K562 (cell line): ENCODE data around the gene MBD4. TPM values are rescaled to one million over a fixed set of nuclear protein-coding genes. Genes with fewer than 3 reads are reported as not detected.

Experiments used
- DPF2 ChIP-seq: fragments of 450-650 bp; IDR thresholded peaks from 2 replicates; pipeline ENCODE4 v1.6.1; 2016
- JUND ChIP-seq, 2 experiments: IDR thresholded peaks; 2 replicates in 1 of 2; 3 replicates in 1 of 2; pipeline ENCODE4 v1.6.1; 2011; ENCODE audit warnings: borderline replicate concordance in 2 of 2, low read depth in 2 of 2, low read length in 2 of 2, improper control_type of control experiment in 1 of 2, missing biosample characterization in 1 of 2, missing genetic modification characterization in 1 of 2, missing genetic modification reagents in 1 of 2
- NCOA2 ChIP-seq, 2 experiments: fragments of 450-650 bp; IDR thresholded peaks; 2 replicates each; pipeline ENCODE4 v1.6.1; 2018; ENCODE audit warnings: mild to moderate bottlenecking in 2 of 2, moderate library complexity in 1 of 2; ENCODE audit not compliant: partially characterized antibody in 2 of 2
- PREB ChIP-seq: sonication (generic); formaldehyde crosslinking; IDR thresholded peaks from 2 replicates; pipeline ENCODE4 v1.8.1; 2023; ENCODE audit warnings: mild to moderate bottlenecking, missing genetic modification reagents
- TAF7 ChIP-seq: fragments of 450-650 bp; IDR thresholded peaks from 2 replicates; pipeline ENCODE4 v1.6.1; 2016; ENCODE audit warnings: missing genetic modification characterization, missing compliant biosample characterization
- ZBTB8A ChIP-seq: fragments of 450-650 bp; IDR thresholded peaks from 2 replicates; pipeline ENCODE4 v1.6.1; 2018; ENCODE audit warnings: mild to moderate bottlenecking, moderate library complexity; ENCODE audit not compliant: partially characterized antibody
- ZNF696 ChIP-seq: fragments of 250-450 bp; sonication (Bioruptor Pico); conservative IDR thresholded peaks from 2 replicates; pipeline ENCODE4 v1.4.0; 2020; ENCODE audit warnings: mild to moderate bottlenecking, moderate library complexity
- ZNF717 ChIP-seq: fragments of 250-450 bp; sonication (Bioruptor Pico); IDR thresholded peaks from 2 replicates; pipeline ENCODE4 v1.5.0; 2021
- ZSCAN32 ChIP-seq: fragments of 450-650 bp; formaldehyde crosslinking; IDR thresholded peaks from 2 replicates; pipeline ENCODE4 v1.4.0; 2020; ENCODE audit warnings: mild to moderate bottlenecking, moderate library complexity
- polyA plus RNA-seq, 8 experiments: library from polyadenylated mRNA; depleted of rRNA in 4 of 8; stranded (reverse) in 5 of 8; unstranded in 3 of 8; fragments of >200 nt; fragmentation: Nextera tagmentation in 2 of 8; fragmentation: Illumina TruSeq in 1 of 8; extraction: Ambion mirVana in 2 of 8; extraction: Trizol in 1 of 8; gene quantifications; 2 replicates each; pipeline versions ENCODE4 v1.2.1 to v1.2.3, GENCODE V29; 2011 to 2014; ENCODE audit warnings: inconsistent platforms in 1 of 8, missing spikeins in 1 of 8
- total RNA-seq, 7 experiments: library from RNA; depleted of rRNA in 6 of 7; stranded (reverse); fragments of >200 nt in 6 of 7; fragmentation: Illumina TruSeq in 2 of 7; extraction: Trizol in 2 of 7; gene quantifications; 2 replicates each; pipeline versions ENCODE4 v1.2.1 to v1.2.3, GENCODE V29; 2011 to 2021; ENCODE audit warnings: low replicate concordance in 1 of 7
- TF ChIP-seq, protein P1 (sequence below): sonication (generic); formaldehyde crosslinking; IDR thresholded peaks from 2 replicates; pipeline ENCODE4 v1.8.0; 2022; ENCODE audit warnings: mild to moderate bottlenecking, missing genetic modification reagents
- TF ChIP-seq, protein P2 (sequence below): fragments of 150-350 bp; conservative IDR thresholded peaks from 2 replicates; pipeline ENCODE4 v1.6.1; 2014; ENCODE audit warnings: low read length

The MBD4 gene
- total and polyA plus RNA-seq, 9 of the 15 experiments (the other 6 are each of a cell fraction or from before 2014, with no cell fraction given): 13.3 to 63.9 (median 39.0) TPM

GRCh38 chr3:129399145-129399894 is 40.4 kb downstream of the MBD4 start (continued):
- TF ChIP-seq PREB (no peak), TAF7 (tag) (no peak), NCOA2 (IDR thresholded peaks at IDR 0.05; ENCODE audit: partially characterized antibody in 2 of 2) (no peak), ZBTB8A (no peak), ZNF696 (no peak), JUND (IDR thresholded peaks at IDR 0.05; ENCODE audit: borderline replicate concordance, low read depth, low read length) (no peak), JUND (tag; IDR thresholded peaks at IDR 0.05; ENCODE audit: borderline replicate concordance, low read depth, low read length) (no peak), DPF2 (no peak), ZNF717 (CRISPR knock-in tag) (no peak), ZSCAN32 (CRISPR knock-in tag) (no peak)
- TF ChIP-seq, protein P1, sequence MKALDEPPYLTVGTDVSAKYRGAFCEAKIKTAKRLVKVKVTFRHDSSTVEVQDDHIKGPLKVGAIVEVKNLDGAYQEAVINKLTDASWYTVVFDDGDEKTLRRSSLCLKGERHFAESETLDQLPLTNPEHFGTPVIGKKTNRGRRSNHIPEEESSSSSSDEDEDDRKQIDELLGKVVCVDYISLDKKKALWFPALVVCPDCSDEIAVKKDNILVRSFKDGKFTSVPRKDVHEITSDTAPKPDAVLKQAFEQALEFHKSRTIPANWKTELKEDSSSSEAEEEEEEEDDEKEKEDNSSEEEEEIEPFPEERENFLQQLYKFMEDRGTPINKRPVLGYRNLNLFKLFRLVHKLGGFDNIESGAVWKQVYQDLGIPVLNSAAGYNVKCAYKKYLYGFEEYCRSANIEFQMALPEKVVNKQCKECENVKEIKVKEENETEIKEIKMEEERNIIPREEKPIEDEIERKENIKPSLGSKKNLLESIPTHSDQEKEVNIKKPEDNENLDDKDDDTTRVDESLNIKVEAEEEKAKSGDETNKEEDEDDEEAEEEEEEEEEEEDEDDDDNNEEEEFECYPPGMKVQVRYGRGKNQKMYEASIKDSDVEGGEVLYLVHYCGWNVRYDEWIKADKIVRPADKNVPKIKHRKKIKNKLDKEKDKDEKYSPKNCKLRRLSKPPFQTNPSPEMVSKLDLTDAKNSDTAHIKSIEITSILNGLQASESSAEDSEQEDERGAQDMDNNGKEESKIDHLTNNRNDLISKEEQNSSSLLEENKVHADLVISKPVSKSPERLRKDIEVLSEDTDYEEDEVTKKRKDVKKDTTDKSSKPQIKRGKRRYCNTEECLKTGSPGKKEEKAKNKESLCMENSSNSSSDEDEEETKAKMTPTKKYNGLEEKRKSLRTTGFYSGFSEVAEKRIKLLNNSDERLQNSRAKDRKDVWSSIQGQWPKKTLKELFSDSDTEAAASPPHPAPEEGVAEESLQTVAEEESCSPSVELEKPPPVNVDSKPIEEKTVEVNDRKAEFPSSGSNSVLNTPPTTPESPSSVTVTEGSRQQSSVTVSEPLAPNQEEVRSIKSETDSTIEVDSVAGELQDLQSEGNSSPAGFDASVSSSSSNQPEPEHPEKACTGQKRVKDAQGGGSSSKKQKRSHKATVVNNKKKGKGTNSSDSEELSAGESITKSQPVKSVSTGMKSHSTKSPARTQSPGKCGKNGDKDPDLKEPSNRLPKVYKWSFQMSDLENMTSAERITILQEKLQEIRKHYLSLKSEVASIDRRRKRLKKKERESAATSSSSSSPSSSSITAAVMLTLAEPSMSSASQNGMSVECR (CRISPR knock-in tag): no peak
- TF ChIP-seq, protein P2, sequence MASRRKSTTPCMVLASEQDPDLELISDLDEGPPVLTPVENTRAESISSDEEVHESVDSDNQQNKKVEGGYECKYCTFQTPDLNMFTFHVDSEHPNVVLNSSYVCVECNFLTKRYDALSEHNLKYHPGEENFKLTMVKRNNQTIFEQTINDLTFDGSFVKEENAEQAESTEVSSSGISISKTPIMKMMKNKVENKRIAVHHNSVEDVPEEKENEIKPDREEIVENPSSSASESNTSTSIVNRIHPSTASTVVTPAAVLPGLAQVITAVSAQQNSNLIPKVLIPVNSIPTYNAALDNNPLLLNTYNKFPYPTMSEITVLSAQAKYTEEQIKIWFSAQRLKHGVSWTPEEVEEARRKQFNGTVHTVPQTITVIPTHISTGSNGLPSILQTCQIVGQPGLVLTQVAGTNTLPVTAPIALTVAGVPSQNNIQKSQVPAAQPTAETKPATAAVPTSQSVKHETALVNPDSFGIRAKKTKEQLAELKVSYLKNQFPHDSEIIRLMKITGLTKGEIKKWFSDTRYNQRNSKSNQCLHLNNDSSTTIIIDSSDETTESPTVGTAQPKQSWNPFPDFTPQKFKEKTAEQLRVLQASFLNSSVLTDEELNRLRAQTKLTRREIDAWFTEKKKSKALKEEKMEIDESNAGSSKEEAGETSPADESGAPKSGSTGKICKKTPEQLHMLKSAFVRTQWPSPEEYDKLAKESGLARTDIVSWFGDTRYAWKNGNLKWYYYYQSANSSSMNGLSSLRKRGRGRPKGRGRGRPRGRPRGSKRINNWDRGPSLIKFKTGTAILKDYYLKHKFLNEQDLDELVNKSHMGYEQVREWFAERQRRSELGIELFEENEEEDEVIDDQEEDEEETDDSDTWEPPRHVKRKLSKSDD: no peak
